CD4-positive, alpha-beta T cell (primary cell): ENCODE data around the gene ANKRD13A. TPM values are rescaled to one million over a fixed set of nuclear protein-coding genes. Genes with fewer than 3 reads are reported as not detected.
A peak's percentile ranks its signal among the peaks of the same experiment; 100 is the strongest.
"Not testable (repeated sequence)": the region's sequence is repeated elsewhere in the genome, so short reads cannot be mapped to it uniquely, and the experiment has no call there.

Experiments used
- ATAC-seq: fragments of 200-7000 bp; cut with Tn5 transposase; one replicate; pipeline ENCODE4 v1.10.0; 2022; ENCODE audit warnings: mild to moderate bottlenecking; ENCODE audit not compliant: poor library complexity
- CTCF ChIA-PET: fragments of 350-600 bp; sonication (Branson Sonifier 250); formaldehyde crosslinking; loops from one replicate; lab custom pipeline; 2021; ENCODE audit warnings: antibody characterized with exemption, inconsistent platforms; lab: Charles Lee
- POLR2A ChIA-PET: fragments of 350-600 bp; sonication (Branson Sonifier 250); formaldehyde crosslinking; loops from one replicate; lab custom pipeline; 2021; ENCODE audit warnings: antibody characterized with exemption, inconsistent platforms; lab: Charles Lee
- DNase-seq, 14 experiments: peaks; one replicate each; pipeline ENCODE4 v3.0.0-alpha.2; 2013 to 2020; ENCODE audit warnings: mixed read lengths in 2 of 14
- H3K27ac ChIP-seq, 2 donors: one replicate each; pipeline versions ENCODE4 v1.5.1 to v1.7.0; 2013; ENCODE audit warnings: low read length in 2 of 2, low read depth in 1 of 2, mild to moderate bottlenecking in 1 of 2
- H3K27me3 ChIP-seq, 2 experiments: 1 replicate in 1 of 2; 2 replicates in 1 of 2; pipeline versions ENCODE4 v1.6.1 to v1.7.0; 2013; ENCODE audit warnings: low read length in 2 of 2, control low read depth in 1 of 2, mild to moderate bottlenecking in 1 of 2, moderate library complexity in 1 of 2; ENCODE audit not compliant: insufficient read depth in 2 of 2, control insufficient read depth in 1 of 2
- H3K36me3 ChIP-seq: one replicate; pipeline ENCODE4 v1.6.1; 2013; ENCODE audit warnings: low read length, control low read depth; ENCODE audit not compliant: insufficient read depth
- H3K4me1 ChIP-seq: one replicate; pipeline ENCODE4 v1.6.1; 2013; ENCODE audit warnings: low read length, control low read depth; ENCODE audit not compliant: insufficient read depth
- H3K4me3 ChIP-seq: one replicate; pipeline ENCODE4 v1.5.1; 2013; ENCODE audit warnings: mild to moderate bottlenecking, low read length, moderate library complexity
- H3K9me3 ChIP-seq, 2 experiments: 1 replicate in 1 of 2; 2 replicates in 1 of 2; pipeline versions ENCODE4 v1.6.1 to v1.7.0; 2013; ENCODE audit warnings: low read length in 2 of 2, mild to moderate bottlenecking in 2 of 2, control low read depth in 1 of 2, moderate library complexity in 1 of 2; ENCODE audit not compliant: control insufficient read depth in 1 of 2, insufficient read depth in 1 of 2
- H3K27ac Mint-ChIP-seq: one replicate; pipeline ENCODE4 v1.8.0; 2020; ENCODE audit warnings: mixed read lengths
- H3K27me3 Mint-ChIP-seq: one replicate; pipeline ENCODE4 v1.8.0; 2021; ENCODE audit warnings: mixed read lengths
- H3K36me3 Mint-ChIP-seq: one replicate; pipeline ENCODE4 v1.8.0; 2021; ENCODE audit warnings: low read depth, mixed read lengths
- H3K4me1 Mint-ChIP-seq: one replicate; pipeline ENCODE4 v1.8.0; 2021; ENCODE audit warnings: low read depth, mixed read lengths
- H3K4me3 Mint-ChIP-seq: one replicate; pipeline ENCODE4 v1.8.0; 2020; ENCODE audit warnings: mild to moderate bottlenecking, mixed read lengths
- H3K9me3 Mint-ChIP-seq: one replicate; pipeline ENCODE4 v1.8.0; 2020; ENCODE audit warnings: mixed read lengths
- intact Hi-C, 2 experiments: fragments of 100-400 bp; cut with DNase I in 1 of 2; cut with micrococcal nuclease in 1 of 2; formaldehyde crosslinking; loops; one replicate each; pipeline versions ENCODE4 v1.15.1 to v1.9.0; 2023 to 2025; cut with DNase I, micrococcal nuclease
- total RNA-seq, 174 experiments: library from RNA in 2 of 174; stranded (reverse) in 2 of 174; gene quantifications; one replicate each; pipeline ENCODE4 v1.2.3 and lab custom pipeline; 2021 to 2026
- TF ChIP-seq, protein P1 (sequence below): fragments of 200-600 bp; IDR thresholded peaks from one replicate; pipeline ENCODE4 v1.8.0; 2022; ENCODE audit warnings: antibody characterized with exemption, mild to moderate bottlenecking

The ANKRD13A gene
- total RNA-seq, 2 experiments from 2014 or later, result 51.6 to 52.3 TPM

GRCh38 chr12:110049666-110050065, 50.4 kb downstream of the ANKRD13A start:
- peaks cover 28% of the 10 kb centered on the region for H3K4me1 ChIP-seq
- DNase-seq, H3K36me3 ChIP-seq, H3K27ac ChIP-seq, H3K27me3 Mint-ChIP-seq, H3K36me3 Mint-ChIP-seq, POLR2A ChIA-PET, ATAC-seq, H3K9me3 ChIP-seq, H3K27me3 ChIP-seq, CTCF ChIA-PET, H3K9me3 Mint-ChIP-seq, H3K4me3 ChIP-seq: not testable (repeated sequence)
- H3K4me1 Mint-ChIP-seq, result peaks cover 29% of the 10 kb centered on the region
- peak overlapping the region; percentile 54 for H3K4me3 Mint-ChIP-seq
- H3K27ac Mint-ChIP-seq, result peak overlapping the region; percentile 42
- intact Hi-C loops, result loop anchor here in 1 of 2 experiments (2.0 to 5.0 kb wide), 7 partner anchors 29 to 997 kb away; partner anchors contain the start of genes ANKRD13A, ATP2A2, FAM222A and IFT81

DNA sequence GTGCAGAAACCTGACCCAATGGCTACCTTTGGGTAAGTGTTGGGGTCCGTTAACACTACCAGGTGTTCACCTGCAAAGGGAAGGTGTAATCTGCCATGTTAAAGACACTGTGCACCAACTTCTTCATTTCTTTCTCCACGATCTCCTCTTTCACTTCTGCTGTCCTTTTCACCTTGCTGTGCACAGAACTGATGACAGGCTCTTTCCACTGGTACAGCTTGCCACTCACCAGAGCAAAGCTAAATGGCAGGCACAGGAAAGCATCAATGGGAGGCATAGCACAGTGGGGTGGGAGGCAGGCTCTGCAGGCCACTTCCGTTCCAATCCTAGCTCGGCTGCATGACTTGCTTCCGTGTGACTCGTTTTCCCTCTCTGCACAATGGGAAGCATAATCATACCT, 51.7 kb downstream of the ANKRD13A start:
- Mint-ChIP-seq H3K4me3 (peak overlapping the region; percentile 66), H3K4me1 (peaks cover 29% of the 10 kb centered on the region), H3K27ac (no peak overlapping the region), H3K9me3 (no peaks in the 10 kb centered on the region), H3K27me3 (no peaks in the 10 kb centered on the region), H3K36me3 (peaks cover 6% of the 10 kb centered on the region)
- no peak for ATAC-seq
- H3K4me1 ChIP-seq, result peaks cover 28% of the 10 kb centered on the region
- POLR2A ChIA-PET, result interaction anchor here (1.9 kb wide), 1 partner anchor 29 kb away, joined by 5 read pairs; no protein-coding TSS in a partner anchor
- intact Hi-C loops, result loop anchor here in 1 of 2 experiments (2.0 kb wide), 1 partner anchor 28 kb away; no protein-coding TSS in a partner anchor
- no peak overlapping the region for H3K27ac ChIP-seq
- H3K9me3 ChIP-seq, result no peaks in the 10 kb centered on the region
- H3K27me3 ChIP-seq, result no peaks in the 10 kb centered on the region
- H3K4me3 ChIP-seq, result no peak overlapping the region
- CTCF ChIA-PET, result interaction anchor here (0.7 kb wide), 1 partner anchor 140 kb away, joined by 3 read pairs; no protein-coding TSS in a partner anchor
- H3K36me3 ChIP-seq, result no peaks in the 10 kb centered on the region
- TF ChIP-seq, protein P1, sequence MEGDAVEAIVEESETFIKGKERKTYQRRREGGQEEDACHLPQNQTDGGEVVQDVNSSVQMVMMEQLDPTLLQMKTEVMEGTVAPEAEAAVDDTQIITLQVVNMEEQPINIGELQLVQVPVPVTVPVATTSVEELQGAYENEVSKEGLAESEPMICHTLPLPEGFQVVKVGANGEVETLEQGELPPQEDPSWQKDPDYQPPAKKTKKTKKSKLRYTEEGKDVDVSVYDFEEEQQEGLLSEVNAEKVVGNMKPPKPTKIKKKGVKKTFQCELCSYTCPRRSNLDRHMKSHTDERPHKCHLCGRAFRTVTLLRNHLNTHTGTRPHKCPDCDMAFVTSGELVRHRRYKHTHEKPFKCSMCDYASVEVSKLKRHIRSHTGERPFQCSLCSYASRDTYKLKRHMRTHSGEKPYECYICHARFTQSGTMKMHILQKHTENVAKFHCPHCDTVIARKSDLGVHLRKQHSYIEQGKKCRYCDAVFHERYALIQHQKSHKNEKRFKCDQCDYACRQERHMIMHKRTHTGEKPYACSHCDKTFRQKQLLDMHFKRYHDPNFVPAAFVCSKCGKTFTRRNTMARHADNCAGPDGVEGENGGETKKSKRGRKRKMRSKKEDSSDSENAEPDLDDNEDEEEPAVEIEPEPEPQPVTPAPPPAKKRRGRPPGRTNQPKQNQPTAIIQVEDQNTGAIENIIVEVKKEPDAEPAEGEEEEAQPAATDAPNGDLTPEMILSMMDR, result no peak
- no peak for DNase-seq

DNA sequence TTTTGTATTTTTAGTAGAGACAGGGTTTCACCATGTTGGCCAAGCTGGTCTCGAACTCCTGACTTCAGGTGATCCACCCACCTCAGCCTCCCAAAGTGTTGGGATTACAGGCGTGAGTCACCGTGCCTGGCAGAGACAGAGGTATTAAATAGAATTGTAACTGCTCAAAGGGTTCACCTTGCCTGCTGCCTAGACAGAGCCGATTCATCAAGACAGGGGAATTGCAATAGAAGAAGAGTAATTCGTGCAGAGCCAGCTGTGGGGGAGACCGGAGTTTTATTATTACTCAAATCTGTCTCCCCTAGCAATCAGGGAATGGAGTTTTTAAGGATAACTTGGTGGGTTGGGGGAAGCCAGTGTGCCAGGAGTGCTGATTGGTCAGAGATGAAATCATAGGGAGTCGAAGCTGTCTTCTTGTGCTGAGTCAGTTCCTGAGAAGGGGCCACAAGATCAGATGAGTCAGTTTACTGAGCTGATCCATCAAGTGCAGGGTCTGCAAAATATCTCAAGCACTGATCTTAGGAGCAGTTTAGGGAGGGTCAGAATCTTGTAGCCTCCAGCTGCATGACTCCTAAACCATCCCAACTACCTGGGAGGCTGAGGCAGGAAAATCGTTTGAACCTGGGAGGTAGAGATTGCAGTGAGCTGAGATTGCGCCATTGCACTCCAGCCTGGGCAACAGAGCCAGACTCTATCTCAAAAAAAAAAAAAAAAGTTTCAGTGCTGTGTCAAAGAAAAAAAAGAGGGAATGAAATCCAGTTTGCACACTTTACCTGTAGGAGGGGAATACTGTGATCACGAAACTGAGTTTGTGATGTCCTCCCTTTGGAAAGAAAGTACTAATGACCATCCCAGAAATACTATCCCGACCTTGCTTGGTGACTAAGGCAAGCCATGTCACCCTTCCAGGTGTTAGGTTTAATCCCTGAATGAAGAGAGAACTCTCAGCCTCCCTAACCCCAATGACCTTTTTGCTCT, 56.4 kb downstream of the ANKRD13A start:
- CTCF ChIA-PET, result interaction anchor here (0.9 kb wide), 1 partner anchor 375 kb away, joined by 3 read pairs; no protein-coding TSS in a partner anchor
- intact Hi-C loops, H3K9me3 ChIP-seq, POLR2A ChIA-PET, H3K36me3 Mint-ChIP-seq, H3K4me1 ChIP-seq, H3K27me3 Mint-ChIP-seq, H3K27ac Mint-ChIP-seq, H3K4me3 Mint-ChIP-seq, H3K36me3 ChIP-seq, H3K4me1 Mint-ChIP-seq, H3K9me3 Mint-ChIP-seq, H3K27ac ChIP-seq, H3K4me3 ChIP-seq, H3K27me3 ChIP-seq, ATAC-seq: not testable (repeated sequence)
- DNase-seq, result peak in 2 of 14 experiments; percentile 22 to 39

DNA sequence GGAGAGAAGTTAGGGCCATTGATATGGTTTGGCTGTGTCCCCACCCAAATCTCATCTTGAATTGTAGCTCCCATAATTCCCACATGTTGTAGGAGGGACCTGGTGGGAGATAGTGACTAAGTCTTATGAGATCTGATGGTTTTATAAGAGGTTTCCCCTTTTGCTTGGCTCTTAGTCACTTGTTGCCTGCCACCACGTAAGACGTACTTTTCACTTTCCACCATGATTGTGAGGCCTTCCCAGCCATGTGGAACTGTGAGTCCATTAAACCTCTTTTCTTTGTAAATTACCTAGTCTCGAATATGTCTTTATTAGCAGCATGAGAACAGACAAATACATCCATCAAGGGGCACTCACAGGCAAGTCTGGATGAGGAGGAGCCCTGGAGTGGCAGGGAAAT, 57.4 kb downstream of the ANKRD13A start:
- H3K4me1 ChIP-seq, H3K27ac Mint-ChIP-seq, intact Hi-C loops, H3K9me3 Mint-ChIP-seq, H3K27me3 Mint-ChIP-seq, DNase-seq, H3K36me3 ChIP-seq, H3K27ac ChIP-seq, POLR2A ChIA-PET, CTCF ChIA-PET, H3K4me3 Mint-ChIP-seq, H3K9me3 ChIP-seq, H3K4me1 Mint-ChIP-seq, H3K4me3 ChIP-seq, H3K27me3 ChIP-seq, H3K36me3 Mint-ChIP-seq, ATAC-seq: not testable (repeated sequence)
